ENCODE results near the gene FSIP1.

DNA sequence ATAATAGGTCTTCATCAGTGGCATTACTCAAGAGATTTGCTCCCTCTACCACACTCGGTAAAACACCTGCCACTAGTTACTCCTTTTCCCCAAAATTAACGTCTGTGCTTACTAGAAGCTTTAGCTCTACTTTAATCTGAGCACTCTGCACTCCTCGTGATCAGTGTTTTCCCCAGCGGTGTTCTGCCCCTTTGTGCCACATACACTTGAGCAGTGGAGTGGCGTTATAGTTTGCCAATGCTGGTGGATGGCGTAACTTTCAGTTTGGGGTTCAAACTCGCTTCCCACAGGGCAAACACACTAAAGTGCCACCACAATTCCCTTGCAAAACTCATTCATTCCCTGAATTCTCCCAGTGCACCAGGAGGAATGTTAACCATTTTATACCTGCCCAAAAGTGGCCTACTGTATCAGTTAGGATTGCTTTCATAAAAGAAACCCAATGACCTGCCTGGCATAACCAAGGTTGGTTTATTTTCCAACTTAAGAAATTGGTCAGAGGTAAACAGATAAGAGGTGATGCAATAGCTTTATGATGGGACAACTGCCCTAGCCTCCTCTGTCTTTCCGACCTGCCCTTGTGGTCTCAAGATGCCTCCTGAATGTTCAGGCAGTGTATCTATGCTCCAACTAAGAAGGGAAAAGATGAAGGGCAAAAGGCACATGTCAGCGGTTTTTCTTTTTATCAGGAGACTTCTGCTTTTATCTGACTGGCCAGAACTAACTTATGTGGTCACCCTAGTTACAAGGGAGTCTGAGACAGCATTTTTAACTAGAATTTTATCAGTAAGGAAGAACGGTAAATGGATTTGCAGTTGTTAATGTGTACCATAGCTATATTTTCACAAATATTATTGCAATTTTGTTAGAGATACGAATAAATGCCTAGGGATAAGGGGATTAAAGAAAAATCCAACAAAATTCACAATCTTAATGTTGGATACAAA lies 83.9 kb downstream of the FSIP1 start:
- TF ChIP-seq, protein P1, sequence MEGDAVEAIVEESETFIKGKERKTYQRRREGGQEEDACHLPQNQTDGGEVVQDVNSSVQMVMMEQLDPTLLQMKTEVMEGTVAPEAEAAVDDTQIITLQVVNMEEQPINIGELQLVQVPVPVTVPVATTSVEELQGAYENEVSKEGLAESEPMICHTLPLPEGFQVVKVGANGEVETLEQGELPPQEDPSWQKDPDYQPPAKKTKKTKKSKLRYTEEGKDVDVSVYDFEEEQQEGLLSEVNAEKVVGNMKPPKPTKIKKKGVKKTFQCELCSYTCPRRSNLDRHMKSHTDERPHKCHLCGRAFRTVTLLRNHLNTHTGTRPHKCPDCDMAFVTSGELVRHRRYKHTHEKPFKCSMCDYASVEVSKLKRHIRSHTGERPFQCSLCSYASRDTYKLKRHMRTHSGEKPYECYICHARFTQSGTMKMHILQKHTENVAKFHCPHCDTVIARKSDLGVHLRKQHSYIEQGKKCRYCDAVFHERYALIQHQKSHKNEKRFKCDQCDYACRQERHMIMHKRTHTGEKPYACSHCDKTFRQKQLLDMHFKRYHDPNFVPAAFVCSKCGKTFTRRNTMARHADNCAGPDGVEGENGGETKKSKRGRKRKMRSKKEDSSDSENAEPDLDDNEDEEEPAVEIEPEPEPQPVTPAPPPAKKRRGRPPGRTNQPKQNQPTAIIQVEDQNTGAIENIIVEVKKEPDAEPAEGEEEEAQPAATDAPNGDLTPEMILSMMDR (IDR thresholded peaks at IDR 0.05): no peak
- no peak for TF ChIP-seq POLR2AphosphoS5 (IDR thresholded peaks at IDR 0.05)

Data from gastroesophageal sphincter (tissue), 3 donors.